ENCODE data around the gene SMCO4. TPM values are rescaled to one million over a fixed set of nuclear protein-coding genes. Genes with fewer than 3 reads are reported as not detected.

Gene SMCO4
- total RNA-seq, 1 donor: 15.6 TPM

- Histone ChIP-seq H3K9me3 (ENCODE audit: low read depth, low read length) (no peaks in the 10 kb centered on the region), H3K4me3 (ENCODE audit: insufficient read depth, low read length) (no peak overlapping the region), H4K20me1 (ENCODE audit: insufficient read depth, low read length) (no peaks in the 10 kb centered on the region), H3K27ac (ENCODE audit: low read depth, low read length) (no peak overlapping the region), H3K27me3 (ENCODE audit: insufficient read depth, low read length) (no peaks in the 10 kb centered on the region), H3K4me1 (ENCODE audit: insufficient read depth, low read length) (peaks cover 6% of the 10 kb centered on the region), H3K79me2 (ENCODE audit: insufficient read depth, low read length) (no peaks in the 10 kb centered on the region), H3K36me3 (ENCODE audit: insufficient read depth, low read length) (no peaks in the 10 kb centered on the region), H3K4me2 (ENCODE audit: insufficient read depth, low read length) (no peak overlapping the region), H2AFZ (ENCODE audit: low read length) (no peak overlapping the region)
- DNase-seq (ENCODE audit: insufficient read length, low spot score, missing footprints): no peak
- TF ChIP-seq, protein P1, sequence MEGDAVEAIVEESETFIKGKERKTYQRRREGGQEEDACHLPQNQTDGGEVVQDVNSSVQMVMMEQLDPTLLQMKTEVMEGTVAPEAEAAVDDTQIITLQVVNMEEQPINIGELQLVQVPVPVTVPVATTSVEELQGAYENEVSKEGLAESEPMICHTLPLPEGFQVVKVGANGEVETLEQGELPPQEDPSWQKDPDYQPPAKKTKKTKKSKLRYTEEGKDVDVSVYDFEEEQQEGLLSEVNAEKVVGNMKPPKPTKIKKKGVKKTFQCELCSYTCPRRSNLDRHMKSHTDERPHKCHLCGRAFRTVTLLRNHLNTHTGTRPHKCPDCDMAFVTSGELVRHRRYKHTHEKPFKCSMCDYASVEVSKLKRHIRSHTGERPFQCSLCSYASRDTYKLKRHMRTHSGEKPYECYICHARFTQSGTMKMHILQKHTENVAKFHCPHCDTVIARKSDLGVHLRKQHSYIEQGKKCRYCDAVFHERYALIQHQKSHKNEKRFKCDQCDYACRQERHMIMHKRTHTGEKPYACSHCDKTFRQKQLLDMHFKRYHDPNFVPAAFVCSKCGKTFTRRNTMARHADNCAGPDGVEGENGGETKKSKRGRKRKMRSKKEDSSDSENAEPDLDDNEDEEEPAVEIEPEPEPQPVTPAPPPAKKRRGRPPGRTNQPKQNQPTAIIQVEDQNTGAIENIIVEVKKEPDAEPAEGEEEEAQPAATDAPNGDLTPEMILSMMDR (IDR thresholded peaks at IDR 0.05; ENCODE audit: extremely low read depth, low read depth, low read length): no peak
Observed at GRCh38 chr11:93501856-93502255, 41.3 kb downstream of the SMCO4 start.

DNA sequence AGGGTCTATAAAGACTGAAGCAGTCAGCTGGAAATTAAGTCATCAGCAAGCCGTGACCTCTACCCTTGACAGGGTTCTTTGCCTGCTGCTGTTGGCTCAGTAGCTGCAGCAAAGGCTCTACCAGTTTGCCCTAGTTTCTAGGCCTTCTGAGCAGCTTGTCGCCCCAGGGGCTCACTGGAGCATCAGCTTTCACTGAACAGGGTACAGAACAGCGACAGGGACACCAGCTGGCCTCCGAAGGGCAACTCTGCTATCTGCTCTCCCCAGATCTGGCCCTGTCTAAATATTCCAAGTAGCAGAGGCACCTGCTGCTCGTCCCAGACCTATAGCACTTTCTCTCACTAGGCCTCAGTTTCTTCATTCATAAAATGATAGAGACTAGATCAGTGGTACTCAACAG is 42.4 kb downstream of the SMCO4 start:
- Histone ChIP-seq H3K79me2 (ENCODE audit: insufficient read depth, low read length) (no peaks in the 10 kb centered on the region), H3K27me3 (ENCODE audit: insufficient read depth, low read length) (no peaks in the 10 kb centered on the region), H3K36me3 (ENCODE audit: insufficient read depth, low read length) (no peaks in the 10 kb centered on the region), H3K4me3 (ENCODE audit: insufficient read depth, low read length) (no peak overlapping the region), H3K27ac (ENCODE audit: low read depth, low read length) (no peak overlapping the region), H3K9me3 (ENCODE audit: low read depth, low read length) (no peaks in the 10 kb centered on the region), H2AFZ (ENCODE audit: low read length) (no peak overlapping the region), H3K4me2 (ENCODE audit: insufficient read depth, low read length) (no peak overlapping the region), H3K4me1 (ENCODE audit: insufficient read depth, low read length) (peaks cover 6% of the 10 kb centered on the region), H4K20me1 (ENCODE audit: insufficient read depth, low read length) (no peaks in the 10 kb centered on the region)
- TF ChIP-seq, protein P1 (IDR thresholded peaks at IDR 0.05; ENCODE audit: extremely low read depth, low read depth, low read length): no peak
- DNase-seq (ENCODE audit: insufficient read length, low spot score, missing footprints): no peak

DNA sequence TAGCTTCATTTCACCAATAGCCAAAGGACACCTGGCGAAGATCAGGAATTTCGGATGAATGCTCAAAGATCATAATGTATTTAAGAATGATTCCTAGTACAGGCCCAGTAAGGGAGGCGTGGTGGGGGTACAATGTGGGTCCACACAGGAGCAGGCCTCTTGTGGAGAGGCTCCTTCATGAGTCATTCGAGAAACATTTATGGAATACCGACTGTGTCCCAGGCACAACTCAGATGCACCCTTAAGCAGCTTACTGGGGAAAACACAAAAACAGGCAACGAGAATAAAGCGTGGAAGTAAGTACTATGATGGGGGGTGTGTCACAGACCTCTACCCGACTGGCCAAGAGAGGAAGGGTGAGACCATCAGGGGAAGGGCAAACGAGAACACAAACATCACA is 44.5 kb downstream of the SMCO4 start:
- Histone ChIP-seq H3K27ac (ENCODE audit: low read depth, low read length) (no peak overlapping the region), H3K79me2 (ENCODE audit: insufficient read depth, low read length) (no peaks in the 10 kb centered on the region), H2AFZ (ENCODE audit: low read length) (no peak overlapping the region), H3K27me3 (ENCODE audit: insufficient read depth, low read length) (no peaks in the 10 kb centered on the region), H4K20me1 (ENCODE audit: insufficient read depth, low read length) (peaks cover 4% of the 10 kb centered on the region), H3K9me3 (ENCODE audit: low read depth, low read length) (no peaks in the 10 kb centered on the region), H3K4me3 (ENCODE audit: insufficient read depth, low read length) (no peak overlapping the region), H3K4me2 (ENCODE audit: insufficient read depth, low read length) (no peak overlapping the region), H3K36me3 (ENCODE audit: insufficient read depth, low read length) (peaks cover 3% of the 10 kb centered on the region), H3K4me1 (ENCODE audit: insufficient read depth, low read length) (peaks cover 18% of the 10 kb centered on the region)
- DNase-seq (ENCODE audit: insufficient read length, low spot score, missing footprints): no peak
- TF ChIP-seq, protein P1 (IDR thresholded peaks at IDR 0.05; ENCODE audit: extremely low read depth, low read depth, low read length): no peak

DNA sequence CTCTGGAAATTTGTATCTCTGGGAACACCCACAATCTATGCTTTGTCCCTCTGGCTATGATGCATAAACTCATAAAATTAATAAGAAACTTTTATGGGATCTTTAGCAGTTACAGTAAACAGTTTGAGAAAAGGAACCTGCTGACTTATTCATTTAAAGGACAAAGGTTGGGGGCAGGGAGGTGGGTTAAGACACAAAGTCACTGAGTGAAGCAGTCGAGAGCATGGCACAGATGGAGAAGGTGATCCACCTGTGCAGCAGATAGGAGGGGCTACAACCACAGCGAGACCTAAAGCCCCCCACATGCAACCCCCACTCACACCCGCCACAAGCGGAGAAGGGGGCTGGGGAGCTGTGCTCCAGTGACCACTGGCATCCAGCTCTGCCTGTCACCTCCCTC is 45.0 kb downstream of the SMCO4 start:
- Histone ChIP-seq H4K20me1 (ENCODE audit: insufficient read depth, low read length) (peaks cover 4% of the 10 kb centered on the region), H3K4me1 (ENCODE audit: insufficient read depth, low read length) (peaks cover 18% of the 10 kb centered on the region), H3K36me3 (ENCODE audit: insufficient read depth, low read length) (peaks cover 3% of the 10 kb centered on the region), H3K4me2 (ENCODE audit: insufficient read depth, low read length) (no peak overlapping the region), H3K27me3 (ENCODE audit: insufficient read depth, low read length) (no peaks in the 10 kb centered on the region), H3K4me3 (ENCODE audit: insufficient read depth, low read length) (no peak overlapping the region), H3K9me3 (ENCODE audit: low read depth, low read length) (no peaks in the 10 kb centered on the region), H2AFZ (ENCODE audit: low read length) (no peak overlapping the region), H3K27ac (ENCODE audit: low read depth, low read length) (no peak overlapping the region), H3K79me2 (ENCODE audit: insufficient read depth, low read length) (no peaks in the 10 kb centered on the region)
- DNase-seq (ENCODE audit: insufficient read length, low spot score, missing footprints): no peak
- TF ChIP-seq, protein P1 (IDR thresholded peaks at IDR 0.05; ENCODE audit: extremely low read depth, low read depth, low read length): no peak
